Epidermal melanocyte (primary cell): ENCODE measurements around the gene SNRPE.

Experiments
- DNase-seq: peaks from one replicate; pipeline ENCODE4 v3.0.0; 2011; ENCODE audit warnings: low spot score; ENCODE audit not compliant: insufficient read length

Gene SNRPE

GRCh38 chr1:203878422-203878821 lies 17.0 kb downstream of the SNRPE start:
- DNase-seq, result no peak

- no peak for DNase-seq
Measured at GRCh38 chr1:203880606-203881005, 19.2 kb downstream of the SNRPE start.

GRCh38 chr1:203888807-203889251 lies 27.4 kb downstream of the SNRPE start:
- DNase-seq, result no peak

GRCh38 chr1:203891950-203892349 lies 30.6 kb downstream of the SNRPE start:
- DNase-seq, result no peak

- no peak for DNase-seq
Measured at GRCh38 chr1:203898458-203899352, 37.3 kb downstream of the SNRPE start.

GRCh38 chr1:203899353-203899716 lies 37.9 kb downstream of the SNRPE start:
- DNase-seq, result no peak

GRCh38 chr1:203899869-203900714 lies 38.7 kb downstream of the SNRPE start:
- no peak for DNase-seq

- no peak for DNase-seq
Measured at GRCh38 chr1:203901581-203901980, 40.2 kb downstream of the SNRPE start.

GRCh38 chr1:203905275-203905674 lies 43.9 kb downstream of the SNRPE start:
- no peak for DNase-seq

- DNase-seq, result peak; percentile 79
Measured at GRCh38 chr1:203906932-203907331, 45.5 kb downstream of the SNRPE start.

- no peak for DNase-seq
Measured at GRCh38 chr1:203907901-203908300, 46.5 kb downstream of the SNRPE start.

GRCh38 chr1:203911806-203912205 lies 50.4 kb downstream of the SNRPE start:
- no peak for DNase-seq

- DNase-seq, result no peak
Measured at GRCh38 chr1:203913073-203913521, 51.7 kb downstream of the SNRPE start.

GRCh38 chr1:203914292-203914691 lies 52.9 kb downstream of the SNRPE start:
- no peak for DNase-seq

GRCh38 chr1:203915811-203916210 lies 54.4 kb downstream of the SNRPE start:
- DNase-seq, result no peak

- no peak for DNase-seq
Measured at GRCh38 chr1:203916756-203917155, 55.4 kb downstream of the SNRPE start.
